ENCODE results near the gene BEND6.

Gene BEND6

DNA sequence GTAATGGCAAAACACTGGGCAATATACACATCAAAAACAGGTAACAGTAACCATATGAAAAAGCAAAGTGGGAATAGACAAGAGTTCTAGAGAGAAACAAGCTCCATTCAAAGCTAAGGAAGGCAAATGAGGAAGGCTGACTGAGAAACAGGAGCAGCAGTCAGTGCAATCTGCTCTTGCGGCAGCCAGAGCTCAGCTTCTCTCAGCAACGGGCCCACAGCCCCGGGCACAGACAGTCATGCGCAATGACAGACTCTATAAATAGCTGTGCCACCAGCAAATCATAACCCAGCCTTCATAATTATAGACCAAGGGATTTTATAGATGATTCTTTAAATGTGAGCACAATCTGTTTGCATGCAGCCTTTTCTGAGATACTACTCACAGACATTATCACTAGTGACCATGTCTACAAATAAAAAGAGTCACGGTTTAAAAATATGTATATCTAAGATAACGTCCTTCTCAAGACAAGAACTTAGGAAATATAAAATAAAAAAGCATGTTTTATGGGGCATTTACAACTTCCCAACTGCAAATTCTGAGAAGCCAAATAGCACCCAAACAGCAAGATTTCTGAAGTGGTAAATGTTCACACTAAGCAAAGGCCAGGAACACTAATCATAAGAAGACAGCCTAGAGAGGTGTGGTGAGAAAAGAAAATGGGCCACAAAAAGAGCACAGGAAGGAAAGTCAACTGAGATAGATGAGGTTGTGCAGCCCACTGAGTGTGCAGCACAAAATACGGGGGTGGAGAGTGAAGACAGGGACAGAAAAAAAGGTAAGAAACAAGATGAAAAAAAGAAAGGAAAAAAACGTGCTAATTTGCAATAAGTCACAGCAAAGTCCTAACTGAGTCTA is 39.9 kb upstream of the BEND6 start:
- no peak overlapping the region for H3K4me3 ChIP-seq (ENCODE audit: low read depth, low read length)
- TF ChIP-seq, protein P1, sequence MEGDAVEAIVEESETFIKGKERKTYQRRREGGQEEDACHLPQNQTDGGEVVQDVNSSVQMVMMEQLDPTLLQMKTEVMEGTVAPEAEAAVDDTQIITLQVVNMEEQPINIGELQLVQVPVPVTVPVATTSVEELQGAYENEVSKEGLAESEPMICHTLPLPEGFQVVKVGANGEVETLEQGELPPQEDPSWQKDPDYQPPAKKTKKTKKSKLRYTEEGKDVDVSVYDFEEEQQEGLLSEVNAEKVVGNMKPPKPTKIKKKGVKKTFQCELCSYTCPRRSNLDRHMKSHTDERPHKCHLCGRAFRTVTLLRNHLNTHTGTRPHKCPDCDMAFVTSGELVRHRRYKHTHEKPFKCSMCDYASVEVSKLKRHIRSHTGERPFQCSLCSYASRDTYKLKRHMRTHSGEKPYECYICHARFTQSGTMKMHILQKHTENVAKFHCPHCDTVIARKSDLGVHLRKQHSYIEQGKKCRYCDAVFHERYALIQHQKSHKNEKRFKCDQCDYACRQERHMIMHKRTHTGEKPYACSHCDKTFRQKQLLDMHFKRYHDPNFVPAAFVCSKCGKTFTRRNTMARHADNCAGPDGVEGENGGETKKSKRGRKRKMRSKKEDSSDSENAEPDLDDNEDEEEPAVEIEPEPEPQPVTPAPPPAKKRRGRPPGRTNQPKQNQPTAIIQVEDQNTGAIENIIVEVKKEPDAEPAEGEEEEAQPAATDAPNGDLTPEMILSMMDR (IDR thresholded peaks at IDR 0.05; ENCODE audit: borderline replicate concordance, insufficient read depth, low read depth, low read length) = no peak

DNA sequence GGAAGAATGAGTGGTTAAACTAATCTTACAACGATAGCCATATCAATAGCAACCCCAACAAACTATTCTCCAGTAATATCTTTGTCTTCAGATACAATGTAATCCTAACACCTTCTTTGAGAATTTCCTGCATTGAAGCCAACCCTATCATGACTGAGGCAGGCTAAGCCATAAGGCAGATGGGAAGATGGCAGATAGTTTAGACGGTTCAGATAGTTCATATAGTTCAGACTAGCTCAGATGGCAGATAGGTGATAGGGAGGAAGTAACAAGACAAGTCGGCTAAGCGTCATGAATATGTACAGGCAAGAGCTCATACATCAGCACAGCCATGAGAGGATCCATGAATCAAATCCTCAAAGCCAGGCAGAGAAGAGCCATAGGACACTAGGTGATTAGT is 39.1 kb upstream of the BEND6 start:
- TF ChIP-seq, protein P1 (IDR thresholded peaks at IDR 0.05; ENCODE audit: borderline replicate concordance, insufficient read depth, low read depth, low read length) = no peak
- H3K4me3 ChIP-seq (ENCODE audit: low read depth, low read length) = no peak overlapping the region

DNA sequence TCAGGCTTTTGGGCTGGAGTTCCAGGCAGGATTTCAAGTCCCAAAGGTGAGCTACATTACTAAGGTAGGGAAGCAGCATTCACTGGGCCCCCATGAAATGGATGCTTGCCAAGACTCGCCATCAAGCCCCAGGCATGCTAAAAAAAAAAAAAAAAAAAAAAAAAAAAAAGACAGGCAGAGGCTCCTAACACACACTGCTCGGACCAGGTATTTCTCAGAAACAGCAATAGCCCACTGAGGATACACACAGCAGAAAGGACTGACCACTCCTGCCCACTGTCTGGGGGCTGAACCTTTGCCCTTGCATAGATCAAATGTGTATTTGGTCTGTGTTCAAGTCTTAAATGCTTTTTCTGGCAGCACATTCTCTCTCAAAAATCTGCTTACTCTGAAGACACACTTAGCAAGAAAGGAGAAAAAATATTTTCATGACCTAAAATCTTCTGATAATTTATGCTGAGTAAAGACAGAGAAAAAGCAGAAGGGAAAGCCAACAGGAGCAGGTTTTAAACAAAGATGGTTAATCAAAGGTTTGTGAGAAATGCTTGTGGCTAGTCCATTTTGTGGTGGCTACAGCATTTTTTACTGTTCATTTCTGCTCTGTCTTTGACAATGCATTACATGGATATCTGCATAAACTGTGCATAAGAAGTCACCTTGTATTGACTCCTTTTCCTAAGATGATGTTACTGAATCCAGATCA is 37.9 kb upstream of the BEND6 start:
- no peak overlapping the region for H3K4me3 ChIP-seq (ENCODE audit: low read depth, low read length)
- TF ChIP-seq, protein P1 (IDR thresholded peaks at IDR 0.05; ENCODE audit: borderline replicate concordance, insufficient read depth, low read depth, low read length) = no peak

DNA sequence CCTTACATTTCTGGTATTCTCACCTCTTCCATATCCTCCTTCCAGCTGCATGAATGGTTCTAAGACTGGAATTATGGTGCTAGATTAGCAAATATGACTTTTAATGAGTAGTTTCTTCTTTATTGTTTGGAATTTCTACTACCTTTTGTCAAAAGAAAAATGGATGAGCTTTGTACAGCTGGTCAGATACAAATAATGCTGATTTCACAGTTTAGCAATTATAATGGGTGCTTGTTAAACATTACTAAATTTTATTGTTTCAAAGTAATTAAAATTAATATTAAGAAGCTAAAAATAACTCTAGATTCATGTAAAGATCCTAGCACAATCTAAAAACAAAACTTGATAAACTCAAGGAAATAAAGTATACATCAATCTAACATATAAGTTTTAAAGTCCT is 32.3 kb upstream of the BEND6 start:
- TF ChIP-seq, protein P1 (IDR thresholded peaks at IDR 0.05; ENCODE audit: borderline replicate concordance, insufficient read depth, low read depth, low read length) = no peak

DNA sequence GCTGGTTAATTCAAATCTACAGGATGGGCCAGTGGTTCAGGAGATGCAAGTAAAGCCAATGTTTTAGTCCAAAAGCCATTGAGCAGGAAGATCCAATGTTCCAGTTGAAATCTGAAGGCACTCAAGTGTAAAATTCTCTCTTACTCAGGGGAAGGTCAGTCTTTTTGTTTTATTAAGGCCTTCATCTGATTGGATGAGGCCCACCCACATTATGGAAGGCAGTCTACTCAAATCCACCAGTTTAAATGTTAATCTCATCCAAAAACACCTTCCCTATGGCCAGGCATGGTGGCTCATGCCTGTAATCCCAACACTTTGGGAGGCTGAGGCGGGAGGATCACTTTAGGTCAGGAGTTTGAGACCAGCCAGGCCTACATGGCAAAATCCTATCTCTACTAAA is 31.3 kb upstream of the BEND6 start:
- TF ChIP-seq, protein P1 (IDR thresholded peaks at IDR 0.05; ENCODE audit: borderline replicate concordance, insufficient read depth, low read depth, low read length) = no peak
- H3K4me3 ChIP-seq (ENCODE audit: low read depth, low read length) = no peak overlapping the region

More for the DNA sequence above, 32.3 kb upstream of the BEND6 start:
- no peak overlapping the region for H3K4me3 ChIP-seq (ENCODE audit: low read depth, low read length)

DNA sequence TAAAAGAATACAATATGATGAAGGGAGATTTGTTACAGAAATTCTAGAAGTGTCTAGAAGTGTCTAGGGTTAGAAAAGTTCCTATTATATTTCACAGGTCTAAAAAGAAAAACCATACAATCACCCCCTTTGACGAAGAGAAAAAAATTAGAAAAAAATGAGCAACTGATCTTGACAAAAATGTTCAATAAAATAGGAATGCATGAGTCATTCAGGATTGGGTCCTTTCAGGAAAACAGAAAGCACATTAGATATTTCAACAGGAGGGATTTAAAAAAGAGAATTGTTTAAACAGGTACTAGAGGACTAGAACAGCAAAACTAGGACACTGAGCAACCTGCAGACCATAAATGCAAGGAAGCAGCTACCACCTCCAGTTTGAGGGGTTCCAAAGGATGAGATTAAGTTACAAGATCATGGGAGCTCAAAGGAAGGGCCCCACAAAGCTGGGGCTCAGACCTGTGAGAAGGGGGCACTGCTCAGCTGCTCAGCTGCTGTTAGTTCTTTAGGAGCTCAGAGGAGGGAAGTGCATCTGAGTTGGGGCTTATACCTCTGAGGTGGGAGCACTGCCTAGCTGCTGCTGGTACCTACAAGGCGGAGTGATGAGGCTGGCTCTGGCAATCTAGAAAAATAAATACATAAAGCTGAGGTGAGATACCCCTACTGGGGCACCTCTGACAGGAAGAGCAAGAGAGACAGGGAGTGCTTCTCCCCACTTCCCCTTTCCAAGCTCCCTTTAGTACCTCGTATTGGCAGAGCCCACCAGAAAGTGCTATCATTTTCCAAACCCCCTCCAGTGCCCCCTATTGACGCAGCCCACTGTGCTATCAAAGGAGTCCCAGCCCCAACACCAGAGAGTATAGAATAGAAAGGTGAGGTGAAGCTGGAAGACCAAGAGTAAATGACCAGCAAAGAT is 27.1 kb upstream of the BEND6 start:
- TF ChIP-seq, protein P1 (IDR thresholded peaks at IDR 0.05; ENCODE audit: borderline replicate concordance, insufficient read depth, low read depth, low read length) = no peak
- H3K4me3 ChIP-seq (ENCODE audit: low read depth, low read length) = no peak overlapping the region
